SK-N-SH treated with all-trans-retinoic acid at 6 μM for 48 hours (cell line): ENCODE results near the gene CYP19A1.

Experiments
- ATAC-seq: fragments of 200-7000 bp; cut with Tn5 transposase; 3 replicates; pipeline ENCODE4 v1.9.1; 2020; ENCODE audit warnings: mild to moderate bottlenecking, moderate library complexity
- ARNTL ChIP-seq: fragments of 450-650 bp; formaldehyde crosslinking; IDR thresholded peaks from 2 replicates; pipeline ENCODE4 v1.5.0; 2020; ENCODE audit warnings: low read depth, mild to moderate bottlenecking, moderate library complexity, borderline replicate concordance
- BACH2 ChIP-seq: fragments of 250-450 bp; sonication (Bioruptor Pico); IDR thresholded peaks from 2 replicates; pipeline ENCODE4 v1.9.0; 2021; ENCODE audit warnings: mild to moderate bottlenecking, borderline replicate concordance
- CSDC2 ChIP-seq: fragments of 250-450 bp; sonication (Bioruptor Pico); IDR thresholded peaks from 2 replicates; pipeline ENCODE4 v1.5.0; 2020; ENCODE audit warnings: mild to moderate bottlenecking, moderate library complexity
- ESRRG ChIP-seq: fragments of 250-450 bp; sonication (Bioruptor Pico); IDR thresholded peaks from 2 replicates; pipeline ENCODE4 v1.6.1; 2021; ENCODE audit warnings: mild to moderate bottlenecking
- GLIS3 ChIP-seq: fragments of 250-450 bp; sonication (Bioruptor Pico); IDR thresholded peaks from 2 replicates; pipeline ENCODE4 v1.5.0; 2020; ENCODE audit warnings: mild to moderate bottlenecking, moderate library complexity
- ISL1 ChIP-seq: fragments of 250-450 bp; sonication (Bioruptor Pico); IDR thresholded peaks from 2 replicates; pipeline ENCODE4 v2.1.2; 2022; ENCODE audit warnings: mild to moderate bottlenecking, moderate library complexity
- OSR1 ChIP-seq: fragments of 250-450 bp; sonication (Bioruptor Pico); IDR thresholded peaks from 2 replicates; pipeline ENCODE4 v1.8.0; 2022; ENCODE audit warnings: moderate library complexity, mild to moderate bottlenecking, inconsistent platforms
- PATZ1 ChIP-seq: fragments of 250-450 bp; sonication (Bioruptor Pico); IDR thresholded peaks from 2 replicates; pipeline ENCODE4 v1.8.0; 2020; ENCODE audit warnings: mild to moderate bottlenecking, moderate library complexity, borderline replicate concordance
- PPARA ChIP-seq: fragments of 250-450 bp; sonication (Bioruptor Pico); IDR thresholded peaks from 2 replicates; pipeline ENCODE4 v1.5.0; 2020; ENCODE audit warnings: mild to moderate bottlenecking, borderline replicate concordance
- RARB ChIP-seq: fragments of 250-450 bp; sonication (Bioruptor Pico); IDR thresholded peaks from 2 replicates; pipeline ENCODE4 v1.8.0; 2021; ENCODE audit warnings: mild to moderate bottlenecking, moderate library complexity
- SNAI2 ChIP-seq: fragments of 250-450 bp; sonication (Bioruptor Pico); IDR thresholded peaks from 2 replicates; pipeline ENCODE4 v1.5.0; 2020; ENCODE audit warnings: mild to moderate bottlenecking, moderate library complexity
- TCF4 ChIP-seq: fragments of 250-450 bp; sonication (Bioruptor Pico); IDR thresholded peaks from 2 replicates; pipeline ENCODE4 v1.8.0; 2021; ENCODE audit warnings: mild to moderate bottlenecking, moderate library complexity, borderline replicate concordance
- TSHZ2 ChIP-seq: fragments of 250-450 bp; sonication (Bioruptor Pico); IDR thresholded peaks from 2 replicates; pipeline ENCODE4 v1.5.0; 2020; ENCODE audit warnings: mild to moderate bottlenecking, moderate library complexity
- ZC3H10 ChIP-seq: fragments of 250-450 bp; sonication (Bioruptor Pico); IDR thresholded peaks from 2 replicates; pipeline ENCODE4 v1.5.1; 2021; ENCODE audit warnings: mild to moderate bottlenecking, moderate library complexity
- ZFP3 ChIP-seq: fragments of 250-450 bp; sonication (Bioruptor Pico); IDR thresholded peaks from 2 replicates; pipeline ENCODE4 v1.5.0; 2020; ENCODE audit warnings: mild to moderate bottlenecking, moderate library complexity
- ZNF70 ChIP-seq: fragments of 450-650 bp; formaldehyde crosslinking; IDR thresholded peaks from 2 replicates; pipeline ENCODE4 v1.5.0; 2020; ENCODE audit warnings: mild to moderate bottlenecking, moderate library complexity
- ZNF8 ChIP-seq: fragments of 450-650 bp; formaldehyde crosslinking; IDR thresholded peaks from 2 replicates; pipeline ENCODE4 v1.5.0; 2020; ENCODE audit warnings: mild to moderate bottlenecking, moderate library complexity
- TF ChIP-seq, protein P1 (sequence below): fragments of 250-450 bp; sonication (Bioruptor Pico); IDR thresholded peaks from 2 replicates; pipeline ENCODE4 v1.5.1; 2020; ENCODE audit warnings: low read depth, mild to moderate bottlenecking, moderate library complexity
- TF ChIP-seq, protein P2 (sequence below): fragments of 250-450 bp; sonication (Bioruptor Pico); IDR thresholded peaks from 2 replicates; pipeline ENCODE4 v1.5.1; 2021; ENCODE audit warnings: mild to moderate bottlenecking, moderate library complexity

The CYP19A1 gene

DNA sequence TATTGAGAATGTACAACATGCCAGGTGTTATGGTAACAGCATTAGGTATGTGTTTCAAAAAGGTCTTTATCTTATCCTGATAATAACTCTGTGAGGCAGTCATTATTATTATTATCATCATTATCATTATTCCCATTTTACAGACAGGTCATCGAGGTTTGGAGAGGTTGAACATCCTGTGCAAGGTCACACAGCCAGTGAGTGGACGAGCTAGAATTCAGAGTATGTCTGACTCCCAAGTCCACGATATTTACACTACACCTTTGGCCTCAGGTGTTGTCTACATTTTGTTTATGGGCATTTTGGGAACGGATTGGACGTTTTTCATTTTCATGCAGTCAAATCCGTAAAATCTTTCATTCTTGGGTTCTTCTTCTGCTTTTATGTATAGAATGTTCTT, 27.0 kb upstream of the CYP19A1 start:
- TF ChIP-seq ZNF8 (CRISPR knock-in tag): no peak
- TF ChIP-seq, protein P1, sequence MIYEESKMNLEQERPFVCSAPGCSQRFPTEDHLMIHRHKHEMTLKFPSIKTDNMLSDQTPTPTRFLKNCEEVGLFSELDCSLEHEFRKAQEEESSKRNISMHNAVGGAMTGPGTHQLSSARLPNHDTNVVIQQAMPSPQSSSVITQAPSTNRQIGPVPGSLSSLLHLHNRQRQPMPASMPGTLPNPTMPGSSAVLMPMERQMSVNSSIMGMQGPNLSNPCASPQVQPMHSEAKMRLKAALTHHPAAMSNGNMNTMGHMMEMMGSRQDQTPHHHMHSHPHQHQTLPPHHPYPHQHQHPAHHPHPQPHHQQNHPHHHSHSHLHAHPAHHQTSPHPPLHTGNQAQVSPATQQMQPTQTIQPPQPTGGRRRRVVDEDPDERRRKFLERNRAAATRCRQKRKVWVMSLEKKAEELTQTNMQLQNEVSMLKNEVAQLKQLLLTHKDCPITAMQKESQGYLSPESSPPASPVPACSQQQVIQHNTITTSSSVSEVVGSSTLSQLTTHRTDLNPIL (CRISPR knock-in tag): no peak
- no peak for TF ChIP-seq GLIS3 (CRISPR knock-in tag)
- no peak for TF ChIP-seq ARNTL (CRISPR knock-in tag)
- TF ChIP-seq CSDC2 (CRISPR knock-in tag): no peak
- no peak for TF ChIP-seq PATZ1 (CRISPR knock-in tag)
- ATAC-seq: no peak

DNA sequence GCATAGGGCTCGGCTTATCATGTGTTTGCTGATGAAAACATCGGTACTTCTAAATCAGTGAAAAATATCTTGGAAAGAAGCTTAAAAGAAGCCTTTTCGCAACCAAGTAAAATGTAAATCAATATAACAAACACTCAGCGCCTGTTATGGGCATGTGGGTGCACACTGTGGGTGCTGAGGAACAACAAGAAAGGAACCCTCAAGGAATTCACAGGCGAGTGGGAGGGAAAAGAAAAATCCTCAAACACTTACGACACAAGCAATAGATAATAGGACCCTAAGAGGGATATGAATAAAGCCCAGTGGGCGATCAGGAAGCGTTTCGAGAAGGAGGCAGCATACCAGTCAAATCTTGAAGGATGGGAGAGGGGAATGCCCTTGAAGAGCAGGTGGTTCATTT, 25.0 kb upstream of the CYP19A1 start:
- TF ChIP-seq RARB: no peak
- TF ChIP-seq ZC3H10: no peak
- no peak for TF ChIP-seq PPARA
- TF ChIP-seq ESRRG (CRISPR knock-in tag): no peak
- TF ChIP-seq, protein P1 (CRISPR knock-in tag): no peak
- TF ChIP-seq ARNTL (CRISPR knock-in tag): no peak
- no peak for TF ChIP-seq ZNF8 (CRISPR knock-in tag)
- TF ChIP-seq, protein P2, sequence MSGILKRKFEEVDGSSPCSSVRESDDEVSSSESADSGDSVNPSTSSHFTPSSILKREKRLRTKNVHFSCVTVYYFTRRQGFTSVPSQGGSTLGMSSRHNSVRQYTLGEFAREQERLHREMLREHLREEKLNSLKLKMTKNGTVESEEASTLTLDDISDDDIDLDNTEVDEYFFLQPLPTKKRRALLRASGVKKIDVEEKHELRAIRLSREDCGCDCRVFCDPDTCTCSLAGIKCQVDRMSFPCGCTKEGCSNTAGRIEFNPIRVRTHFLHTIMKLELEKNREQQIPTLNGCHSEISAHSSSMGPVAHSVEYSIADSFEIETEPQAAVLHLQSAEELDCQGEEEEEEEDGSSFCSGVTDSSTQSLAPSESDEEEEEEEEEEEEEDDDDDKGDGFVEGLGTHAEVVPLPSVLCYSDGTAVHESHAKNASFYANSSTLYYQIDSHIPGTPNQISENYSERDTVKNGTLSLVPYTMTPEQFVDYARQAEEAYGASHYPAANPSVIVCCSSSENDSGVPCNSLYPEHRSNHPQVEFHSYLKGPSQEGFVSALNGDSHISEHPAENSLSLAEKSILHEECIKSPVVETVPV (CRISPR knock-in tag): no peak
- no peak for TF ChIP-seq ZFP3 (CRISPR knock-in tag)
- ATAC-seq: no peak

DNA sequence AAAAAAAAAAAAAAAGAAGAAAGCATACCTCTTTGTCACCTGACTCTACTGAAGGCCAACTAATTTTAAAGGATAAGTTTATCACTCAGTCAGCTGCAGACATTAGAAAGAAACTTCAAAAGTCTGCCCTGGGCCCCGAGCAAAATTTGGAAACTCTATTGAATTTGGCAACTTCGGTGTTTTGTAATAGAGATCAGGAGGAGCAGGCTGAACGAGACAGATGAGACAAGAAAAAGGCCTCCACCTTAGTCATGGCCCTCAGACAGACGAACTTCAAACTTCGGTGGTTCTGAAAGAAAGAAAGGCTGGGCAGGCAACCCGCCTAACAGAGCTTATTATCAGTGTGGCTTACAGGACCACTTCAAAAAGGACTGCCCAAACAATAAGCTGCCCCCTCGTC, 21.6 kb upstream of the CYP19A1 start:
- no peak for TF ChIP-seq ESRRG (CRISPR knock-in tag)
- TF ChIP-seq SNAI2 (CRISPR knock-in tag): no peak
- no peak for TF ChIP-seq BACH2 (CRISPR knock-in tag)
- no peak for TF ChIP-seq TCF4 (CRISPR knock-in tag)
- no peak for TF ChIP-seq ZNF8 (CRISPR knock-in tag)
- no peak for TF ChIP-seq TSHZ2
- no peak for TF ChIP-seq ISL1
- TF ChIP-seq ZNF70: no peak
- TF ChIP-seq CSDC2 (CRISPR knock-in tag): no peak
- no peak for TF ChIP-seq ZFP3 (CRISPR knock-in tag)
- no peak for TF ChIP-seq PPARA
- no peak for TF ChIP-seq GLIS3 (CRISPR knock-in tag)
- no peak for TF ChIP-seq OSR1 (CRISPR knock-in tag)
- no peak for ATAC-seq

GRCh38 chr15:51356983-51357382, 18.6 kb upstream of the CYP19A1 start:
- ATAC-seq: no peak
- TF ChIP-seq ISL1 (no peak), TCF4 (CRISPR knock-in tag) (no peak), PATZ1 (CRISPR knock-in tag) (no peak), ESRRG (CRISPR knock-in tag) (no peak), PPARA (no peak), OSR1 (CRISPR knock-in tag) (no peak), TSHZ2 (no peak)
- TF ChIP-seq, protein P2 (CRISPR knock-in tag): no peak
